Vagina (tissue), 2 donors: ENCODE data around the gene COX6A2.

ENCODE experiments used
- POLR2A ChIP-seq, 2 donors: fragments of 450-650 bp; IDR thresholded peaks; one replicate each; pipeline ENCODE4 v1.6.1; 2017; ENCODE audit warnings: antibody characterized with exemption in 2 of 2, mild to moderate bottlenecking in 2 of 2, moderate library complexity in 2 of 2
- TF ChIP-seq, protein P1 (sequence below), 3 experiments: fragments of 450-650 bp in 2 of 3; fragments of 200-600 bp in 1 of 3; sonication (generic) in 1 of 3; IDR thresholded peaks; one replicate each; pipeline ENCODE4 v1.5.1; 2017 to 2019; ENCODE audit warnings: antibody characterized with exemption in 3 of 3, mild to moderate bottlenecking in 2 of 3, moderate library complexity in 2 of 3

DNA sequence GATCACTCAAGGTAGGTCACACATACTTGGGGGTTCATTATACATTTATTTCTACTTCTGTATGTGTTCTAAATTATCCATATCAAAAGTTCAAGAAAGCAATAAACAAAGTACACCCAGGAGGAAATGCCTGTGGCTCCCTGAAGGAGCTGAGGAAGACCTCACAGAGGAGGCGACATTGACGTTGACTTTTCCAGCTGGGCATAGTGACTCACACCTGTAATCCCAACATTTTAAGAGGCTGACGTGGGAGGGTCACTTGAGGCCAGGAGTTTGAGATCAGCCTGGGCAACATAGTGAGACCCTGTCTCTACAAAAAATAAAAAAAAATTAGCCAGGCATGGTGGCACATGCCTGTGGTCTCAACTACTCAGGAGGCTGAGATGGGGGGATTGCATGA is 18.7 kb downstream of the COX6A2 start:
- TF ChIP-seq, protein P1, sequence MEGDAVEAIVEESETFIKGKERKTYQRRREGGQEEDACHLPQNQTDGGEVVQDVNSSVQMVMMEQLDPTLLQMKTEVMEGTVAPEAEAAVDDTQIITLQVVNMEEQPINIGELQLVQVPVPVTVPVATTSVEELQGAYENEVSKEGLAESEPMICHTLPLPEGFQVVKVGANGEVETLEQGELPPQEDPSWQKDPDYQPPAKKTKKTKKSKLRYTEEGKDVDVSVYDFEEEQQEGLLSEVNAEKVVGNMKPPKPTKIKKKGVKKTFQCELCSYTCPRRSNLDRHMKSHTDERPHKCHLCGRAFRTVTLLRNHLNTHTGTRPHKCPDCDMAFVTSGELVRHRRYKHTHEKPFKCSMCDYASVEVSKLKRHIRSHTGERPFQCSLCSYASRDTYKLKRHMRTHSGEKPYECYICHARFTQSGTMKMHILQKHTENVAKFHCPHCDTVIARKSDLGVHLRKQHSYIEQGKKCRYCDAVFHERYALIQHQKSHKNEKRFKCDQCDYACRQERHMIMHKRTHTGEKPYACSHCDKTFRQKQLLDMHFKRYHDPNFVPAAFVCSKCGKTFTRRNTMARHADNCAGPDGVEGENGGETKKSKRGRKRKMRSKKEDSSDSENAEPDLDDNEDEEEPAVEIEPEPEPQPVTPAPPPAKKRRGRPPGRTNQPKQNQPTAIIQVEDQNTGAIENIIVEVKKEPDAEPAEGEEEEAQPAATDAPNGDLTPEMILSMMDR (IDR thresholded peaks at IDR 0.05): no peak
- TF ChIP-seq POLR2A (IDR thresholded peaks at IDR 0.05): no peak
